Psoas muscle (tissue), 8 donors: Measurements from ENCODE around the gene GTF2H4. TPM values are rescaled to one million over a fixed set of nuclear protein-coding genes. Genes with fewer than 3 reads are reported as not detected.

Experiments
- ATAC-seq, 4 donors: fragments of 200-7000 bp; cut with Tn5 transposase; one replicate each; pipeline ENCODE4 v1.9.1; 2020; ENCODE audit warnings: moderate library complexity in 3 of 4, mild to moderate bottlenecking in 2 of 4
- DNase-seq, 2 donors: peaks; one replicate each; pipeline ENCODE4 v3.0.0-alpha.2; 2020
- H3K27ac ChIP-seq: fragments of 200-600 bp; one replicate; pipeline ENCODE4 v1.8.0; 2022
- H3K27me3 ChIP-seq, 3 donors: fragments of 200-600 bp in 1 of 3; one replicate each; pipeline versions ENCODE4 v1.6.1 to v1.8.0; 2013 to 2022; ENCODE audit warnings: low read length in 2 of 3, mild to moderate bottlenecking in 2 of 3, moderate library complexity in 1 of 3; ENCODE audit not compliant: insufficient read depth in 3 of 3
- H3K36me3 ChIP-seq, 2 donors: fragments of 200-600 bp in 1 of 2; one replicate each; pipeline versions ENCODE4 v1.6.1 to v1.8.0; 2013 to 2022; ENCODE audit warnings: low read depth in 1 of 2, mild to moderate bottlenecking in 1 of 2, moderate library complexity in 1 of 2; ENCODE audit not compliant: insufficient read depth in 1 of 2
- H3K4me1 ChIP-seq: fragments of 200-600 bp; one replicate; pipeline ENCODE4 v1.8.0; 2022
- H3K4me3 ChIP-seq: fragments of 200-600 bp; one replicate; pipeline ENCODE4 v1.8.0; 2022; ENCODE audit warnings: mild to moderate bottlenecking
- H3K9me3 ChIP-seq: fragments of 200-600 bp; one replicate; pipeline ENCODE4 v1.8.0; 2022
- WGBS, 3 donors: extraction: QIAGEN DNeasy Blood & Tissue Kit; methylation state at CpG; one replicate each; pipeline versions ENCODE4 v1.1.6 to v1.1.7; 2013; 5-methylcytosine and 5-hydroxymethylcytosine counted together
- intact Hi-C, 2 donors: fragments of 100-400 bp; cut with DNase I; formaldehyde crosslinking; loops; one replicate each; pipeline versions ENCODE4 v1.11.0 to v1.14.2; 2022
- polyA plus RNA-seq, 3 donors: library from polyadenylated mRNA; stranded (reverse); fragments of 200-250 nt; gene quantifications; one replicate each; pipeline ENCODE4 v1.2.3, GENCODE V29; 2013
- total RNA-seq, 4 donors: library from RNA; stranded (reverse); fragmentation: NEBNext Ultra II Directional in 2 of 4; extraction: Animal tissue kit (Norgen Biotek cat#: 25700) in 2 of 4; gene quantifications; one replicate each; pipeline versions ENCODE4 v1.2.1 to v1.2.4, GENCODE V29; 2021 to 2023
- TF ChIP-seq, protein P1 (sequence below): fragments of 200-600 bp; IDR thresholded peaks from one replicate; pipeline ENCODE4 v1.8.0; 2022; ENCODE audit warnings: antibody characterized with exemption
- donor health status: healthy with polysubstance abuse.
- donor health status: DM: no; HTN: no; CAD: no; lungs with moderate emphysema.
- donor health status: Bipolar disorder and iron deficiency.
- donor health status: healthy.
- donor health status: DM: yes; HTN: yes; CAD: no.
- donor health status: DM: no; HTN: no; CAD: no.
- donor health status: DM: no; HTN: no; CAD: no.
- donor health status: DM: yes; HTN: yes; CAD: no.

Gene GTF2H4
- total and polyA plus RNA-seq, 7 donors, result 13.3 to 30.8 (median 18.9) TPM

DNA sequence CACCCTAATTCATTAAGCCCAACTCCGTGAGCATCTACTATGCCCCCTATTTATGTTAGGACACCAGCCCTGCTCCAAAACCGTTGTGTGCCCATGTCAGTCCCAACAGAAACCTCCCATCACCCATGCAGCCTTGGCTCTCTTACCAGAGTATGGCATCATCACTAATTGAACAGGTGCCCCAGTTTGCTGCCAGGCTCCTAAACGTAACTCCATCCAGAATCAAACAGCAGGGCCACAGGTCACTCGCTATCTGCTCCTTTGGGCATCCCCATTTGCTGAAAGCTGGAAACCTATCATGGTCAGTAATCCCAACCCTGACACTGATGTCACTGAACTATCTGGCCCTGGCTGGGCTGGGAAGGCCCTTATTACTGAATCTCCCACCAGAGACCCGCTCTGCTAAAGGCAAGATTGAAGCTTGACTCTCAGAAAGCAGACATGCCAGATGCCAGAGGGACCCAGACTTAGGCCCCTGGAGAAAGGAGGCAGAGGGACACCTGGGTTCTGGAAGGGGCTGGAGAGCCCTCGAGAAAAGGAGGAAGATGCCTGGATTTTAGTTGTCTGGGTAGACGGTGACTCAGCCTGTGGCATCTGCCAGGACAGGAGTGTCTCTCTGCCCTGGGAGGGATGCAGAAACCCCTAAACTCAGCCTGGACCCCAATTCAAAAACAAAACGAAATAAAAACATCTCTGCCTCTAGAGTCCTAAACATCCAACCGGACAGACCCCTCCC, 46.8 kb downstream of the GTF2H4 start:
- peak in 1 of 2 donors; percentile 56 for DNase-seq
- H3K9me3 ChIP-seq, result no peaks in the 10 kb centered on the region
- TF ChIP-seq, protein P1, sequence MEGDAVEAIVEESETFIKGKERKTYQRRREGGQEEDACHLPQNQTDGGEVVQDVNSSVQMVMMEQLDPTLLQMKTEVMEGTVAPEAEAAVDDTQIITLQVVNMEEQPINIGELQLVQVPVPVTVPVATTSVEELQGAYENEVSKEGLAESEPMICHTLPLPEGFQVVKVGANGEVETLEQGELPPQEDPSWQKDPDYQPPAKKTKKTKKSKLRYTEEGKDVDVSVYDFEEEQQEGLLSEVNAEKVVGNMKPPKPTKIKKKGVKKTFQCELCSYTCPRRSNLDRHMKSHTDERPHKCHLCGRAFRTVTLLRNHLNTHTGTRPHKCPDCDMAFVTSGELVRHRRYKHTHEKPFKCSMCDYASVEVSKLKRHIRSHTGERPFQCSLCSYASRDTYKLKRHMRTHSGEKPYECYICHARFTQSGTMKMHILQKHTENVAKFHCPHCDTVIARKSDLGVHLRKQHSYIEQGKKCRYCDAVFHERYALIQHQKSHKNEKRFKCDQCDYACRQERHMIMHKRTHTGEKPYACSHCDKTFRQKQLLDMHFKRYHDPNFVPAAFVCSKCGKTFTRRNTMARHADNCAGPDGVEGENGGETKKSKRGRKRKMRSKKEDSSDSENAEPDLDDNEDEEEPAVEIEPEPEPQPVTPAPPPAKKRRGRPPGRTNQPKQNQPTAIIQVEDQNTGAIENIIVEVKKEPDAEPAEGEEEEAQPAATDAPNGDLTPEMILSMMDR, result no peak
- ATAC-seq, result peak; percentile 69 to 87 (median 83)
- no peaks in the 10 kb centered on the region for H3K36me3 ChIP-seq
- no peak overlapping the region for H3K27ac ChIP-seq
- H3K27me3 ChIP-seq, result peaks cover 0 to 48% (median 2%) of the 10 kb centered on the region in 3 donors
- intact Hi-C loops, result loop anchor here in 1 of 2 donors (1.0 kb wide), 1 partner anchor 36 kb away; no protein-coding TSS in a partner anchor
- 40 to 52% (median 44%) methylated on average over 9 of the region's 9 CpGs for WGBS, 3 donors
- peaks cover 8% of the 10 kb centered on the region for H3K4me1 ChIP-seq
- H3K4me3 ChIP-seq, result peak overlapping the region; percentile 59

DNA sequence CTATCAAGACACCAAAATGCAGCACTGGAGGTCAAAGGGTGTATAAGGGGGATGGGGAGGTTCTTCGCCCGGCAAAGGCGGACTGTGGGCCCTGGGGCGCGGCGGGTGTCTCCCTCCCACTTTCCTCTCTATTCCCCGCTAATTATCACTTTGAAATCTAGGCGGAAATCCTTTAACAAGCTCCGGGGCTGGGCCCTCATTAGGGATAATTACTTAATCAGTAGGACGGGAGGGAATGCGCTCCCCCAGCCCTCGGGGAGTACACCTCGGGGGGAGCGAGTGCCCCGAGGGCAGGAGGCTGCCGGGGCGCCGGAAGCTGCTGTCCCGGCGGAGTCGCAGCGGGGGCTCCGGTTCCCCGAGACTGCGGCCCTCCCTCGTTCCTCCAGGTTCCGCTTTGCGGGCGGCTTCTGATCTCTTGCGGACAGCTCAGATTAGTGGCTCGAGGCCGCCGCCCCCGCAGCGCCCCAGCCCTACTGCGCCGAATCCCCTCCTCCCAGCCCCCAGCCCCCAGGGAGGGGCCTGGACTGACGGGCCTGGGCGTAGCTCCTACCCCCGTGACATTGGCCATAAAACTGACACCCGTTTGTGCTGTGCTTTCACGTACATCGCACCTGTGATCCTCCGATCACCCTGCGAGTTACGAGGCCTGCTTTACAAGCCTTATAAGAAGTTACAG, 47.5 kb downstream of the GTF2H4 start:
- no peak overlapping the region for H3K27ac ChIP-seq
- WGBS, 3 donors, result 9 to 10% (median 9%) methylated on average over 43 to 46 of the region's 46 CpGs
- peaks cover 0 to 48% (median 2%) of the 10 kb centered on the region in 3 donors for H3K27me3 ChIP-seq
- no peaks in the 10 kb centered on the region for H3K9me3 ChIP-seq
- peak; percentile 67 to 86 (median 83) for ATAC-seq
- peak overlapping the region; percentile 59 for H3K4me3 ChIP-seq
- peak; percentile 78 to 86 for DNase-seq
- H3K4me1 ChIP-seq, result peaks cover 8% of the 10 kb centered on the region
- H3K36me3 ChIP-seq, result no peaks in the 10 kb centered on the region
- intact Hi-C loops, result loop anchor here in 1 of 2 donors (1.0 kb wide), 1 partner anchor 37 kb away; no protein-coding TSS in a partner anchor
- TF ChIP-seq, protein P1, result no peak

DNA sequence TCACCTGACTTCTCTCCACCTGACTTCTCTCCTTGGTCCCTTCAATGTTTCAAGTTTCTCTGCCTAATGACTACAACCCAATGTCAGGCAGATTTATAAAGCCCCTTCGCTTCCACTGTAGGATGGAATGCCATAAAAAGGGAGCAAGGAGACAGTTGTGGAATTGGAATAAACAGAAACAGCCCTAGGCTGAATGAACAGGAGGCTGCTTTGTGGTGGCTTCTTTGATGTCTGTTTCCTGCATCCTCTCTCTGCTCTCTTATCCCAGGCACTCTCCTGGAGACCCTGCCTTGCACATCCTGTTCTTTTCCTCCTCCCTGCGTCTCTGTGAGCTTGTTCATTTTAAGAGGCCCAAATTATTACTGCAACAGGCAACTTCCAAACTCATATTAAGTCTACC, 49.7 kb downstream of the GTF2H4 start:
- ATAC-seq (no peak), DNase-seq (no peak)
- no peak overlapping the region for H3K4me3 ChIP-seq
- peaks cover 8% of the 10 kb centered on the region for H3K4me1 ChIP-seq
- no peaks in the 10 kb centered on the region for H3K9me3 ChIP-seq
- H3K27ac ChIP-seq, result no peak overlapping the region
- TF ChIP-seq, protein P1, result no peak
- intact Hi-C loops, result no loop called here
- H3K36me3 ChIP-seq, result no peaks in the 10 kb centered on the region
- peaks cover 0 to 43% (median 2%) of the 10 kb centered on the region in 3 donors for H3K27me3 ChIP-seq
- WGBS, 3 donors, result 77 to 91% (median 85%) methylated on average over 2 of the region's 2 CpGs

DNA sequence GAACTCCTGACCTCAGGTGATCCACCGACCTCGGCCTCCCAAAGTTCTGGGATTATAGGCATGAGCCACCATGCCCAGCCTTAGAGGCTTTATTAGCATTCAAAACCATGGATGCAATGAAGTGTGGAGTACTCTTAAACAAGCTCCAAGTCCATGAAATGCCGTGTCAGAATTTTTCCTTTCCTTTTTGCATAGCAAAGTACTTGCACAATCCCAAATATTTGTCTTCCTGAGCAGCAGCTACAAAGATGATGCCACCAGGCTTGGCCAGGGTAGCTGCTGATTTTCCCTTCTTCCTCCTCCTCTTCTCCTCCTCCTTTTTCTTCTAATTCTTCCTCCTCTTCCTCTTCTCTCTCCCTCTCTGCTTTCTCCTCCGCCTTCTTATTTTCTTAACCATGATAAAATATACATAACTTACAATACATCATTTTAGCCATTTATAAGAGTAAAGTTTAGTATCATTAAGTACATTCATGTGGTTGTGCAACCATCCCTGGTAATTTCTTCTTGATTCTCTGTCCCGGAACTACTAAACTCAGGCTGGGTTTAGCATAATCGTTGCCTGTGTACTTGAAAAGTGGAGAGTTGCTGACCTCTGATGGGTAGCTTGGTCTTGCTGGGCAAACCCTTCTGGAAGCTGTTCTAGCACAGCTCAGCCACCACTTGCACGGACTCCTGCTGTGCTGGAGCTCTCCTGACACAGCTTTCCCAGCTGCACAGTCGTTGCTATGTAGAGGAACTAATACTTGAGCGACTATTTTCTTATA, 53.1 kb downstream of the GTF2H4 start:
- ATAC-seq (peak in 2 of 4 donors; percentile 47 to 50), DNase-seq (no peak)
- 55 to 60% (median 56%) methylated on average over 9 of the region's 9 CpGs for WGBS, 3 donors
- no peaks in the 10 kb centered on the region for H3K4me1 ChIP-seq
- H3K27ac ChIP-seq, result no peak overlapping the region
- peaks cover 0 to 27% (median 2%) of the 10 kb centered on the region in 3 donors for H3K27me3 ChIP-seq
- intact Hi-C loops, result no loop called here
- no peaks in the 10 kb centered on the region for H3K36me3 ChIP-seq
- H3K4me3 ChIP-seq, result no peak overlapping the region
- no peaks in the 10 kb centered on the region for H3K9me3 ChIP-seq
- TF ChIP-seq, protein P1, result no peak
